ENCODE measurements around the gene RAB3GAP1.

DNA sequence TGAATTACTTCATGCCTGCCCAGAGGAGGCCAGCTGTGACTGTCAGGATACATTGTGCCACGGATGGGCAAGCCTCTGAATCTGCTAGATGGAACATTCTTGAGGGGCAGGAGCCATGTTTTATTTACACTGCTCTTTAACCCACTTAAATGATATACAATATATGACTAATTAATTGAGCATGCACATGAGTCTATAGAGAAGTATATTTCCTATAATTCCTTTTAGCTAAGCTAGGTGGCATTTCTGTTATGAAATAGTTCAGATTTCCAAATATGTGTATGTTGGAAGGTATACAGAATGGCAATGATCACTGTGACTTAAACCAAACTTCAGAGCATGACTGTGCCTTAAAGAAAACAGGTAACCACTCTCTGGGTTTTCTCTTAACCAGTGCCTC is 131.7 kb downstream of the RAB3GAP1 start:
- TF ChIP-seq, protein P1, sequence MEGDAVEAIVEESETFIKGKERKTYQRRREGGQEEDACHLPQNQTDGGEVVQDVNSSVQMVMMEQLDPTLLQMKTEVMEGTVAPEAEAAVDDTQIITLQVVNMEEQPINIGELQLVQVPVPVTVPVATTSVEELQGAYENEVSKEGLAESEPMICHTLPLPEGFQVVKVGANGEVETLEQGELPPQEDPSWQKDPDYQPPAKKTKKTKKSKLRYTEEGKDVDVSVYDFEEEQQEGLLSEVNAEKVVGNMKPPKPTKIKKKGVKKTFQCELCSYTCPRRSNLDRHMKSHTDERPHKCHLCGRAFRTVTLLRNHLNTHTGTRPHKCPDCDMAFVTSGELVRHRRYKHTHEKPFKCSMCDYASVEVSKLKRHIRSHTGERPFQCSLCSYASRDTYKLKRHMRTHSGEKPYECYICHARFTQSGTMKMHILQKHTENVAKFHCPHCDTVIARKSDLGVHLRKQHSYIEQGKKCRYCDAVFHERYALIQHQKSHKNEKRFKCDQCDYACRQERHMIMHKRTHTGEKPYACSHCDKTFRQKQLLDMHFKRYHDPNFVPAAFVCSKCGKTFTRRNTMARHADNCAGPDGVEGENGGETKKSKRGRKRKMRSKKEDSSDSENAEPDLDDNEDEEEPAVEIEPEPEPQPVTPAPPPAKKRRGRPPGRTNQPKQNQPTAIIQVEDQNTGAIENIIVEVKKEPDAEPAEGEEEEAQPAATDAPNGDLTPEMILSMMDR (conservative IDR thresholded peaks at IDR 0.05) = no peak
- TF ChIP-seq ZFX (IDR thresholded peaks at IDR 0.05) = no peak
